DND-41 (cell line): ENCODE results near the gene LTN1.

ENCODE experiments used
- CTCF ChIP-seq: IDR thresholded peaks from 2 replicates; pipeline ENCODE4 v1.5.1; 2012; ENCODE audit warnings: borderline replicate concordance, low read length, moderate library complexity, mild to moderate bottlenecking; ENCODE audit not compliant: poor library complexity, severe bottlenecking; ENCODE audit errors: extremely low read depth
- EZH2 ChIP-seq: IDR thresholded peaks from 3 replicates; pipeline ENCODE4 v1.6.1; 2012; ENCODE audit warnings: borderline replicate concordance, low read depth, mild to moderate bottlenecking, moderate library complexity, low read length, inconsistent platforms; ENCODE audit not compliant: severe bottlenecking

GRCh38 chr21:28922368-28922767, 70.3 kb downstream of the LTN1 start:
- TF ChIP-seq CTCF = no peak
- no peak for TF ChIP-seq EZH2
